Aorta (tissue), 5 donors: Measurements from ENCODE around the gene GALNTL6. TPM values are rescaled to one million over a fixed set of nuclear protein-coding genes. Genes with fewer than 3 reads are reported as not detected.
"Not testable (repeated sequence)": the region's sequence is repeated elsewhere in the genome, so short reads cannot be mapped to it uniquely, and the experiment has no call there.

Source experiments
- ATAC-seq: fragments of 200-7000 bp; cut with Tn5 transposase; one replicate; pipeline ENCODE4 v1.9.1; 2022; ENCODE audit warnings: moderate library complexity; ENCODE audit not compliant: low FRiP score
- DNase-seq, 2 donors: peaks; one replicate each; pipeline ENCODE4 v3.0.0-alpha.2; 2020
- H3K27ac ChIP-seq, 2 donors: one replicate each; pipeline ENCODE4 v1.5.1; 2013; ENCODE audit warnings: low read length in 2 of 2, mild to moderate bottlenecking in 2 of 2, moderate library complexity in 2 of 2, control low read depth in 1 of 2, inconsistent platforms in 1 of 2, low read depth in 1 of 2
- H3K27me3 ChIP-seq, 2 donors: one replicate each; pipeline ENCODE4 v1.6.1; 2013; ENCODE audit warnings: control low read depth in 1 of 2, low read length in 1 of 2, mild to moderate bottlenecking in 1 of 2, moderate library complexity in 1 of 2; ENCODE audit not compliant: insufficient read depth in 2 of 2, control insufficient read depth in 1 of 2
- H3K36me3 ChIP-seq, 2 donors: one replicate each; pipeline ENCODE4 v1.6.1; 2013; ENCODE audit warnings: control low read depth in 1 of 2, low read length in 1 of 2, mild to moderate bottlenecking in 1 of 2; ENCODE audit not compliant: insufficient read depth in 2 of 2, control insufficient read depth in 1 of 2
- H3K4me1 ChIP-seq, 2 donors: one replicate each; pipeline ENCODE4 v1.6.1; 2013; ENCODE audit warnings: low read length in 2 of 2, control low read depth in 1 of 2, mild to moderate bottlenecking in 1 of 2, moderate library complexity in 1 of 2; ENCODE audit not compliant: insufficient read depth in 2 of 2, control insufficient read depth in 1 of 2
- H3K4me3 ChIP-seq, 2 donors: one replicate each; pipeline ENCODE4 v1.5.1; 2013; ENCODE audit warnings: low read length in 2 of 2, control low read depth in 1 of 2, mild to moderate bottlenecking in 1 of 2
- H3K9me3 ChIP-seq: one replicate; pipeline ENCODE4 v1.6.1; 2013; ENCODE audit warnings: mild to moderate bottlenecking, low read length; ENCODE audit not compliant: control insufficient read depth
- WGBS, 2 donors: extraction: QIAGEN DNeasy Blood & Tissue Kit; methylation state at CpG; one replicate each; pipeline ENCODE4 v1.1.7; 2013; 5-methylcytosine and 5-hydroxymethylcytosine counted together
- intact Hi-C, 2 donors: fragments of 100-400 bp; cut with DNase I; formaldehyde crosslinking; loops; one replicate each; pipeline versions ENCODE4 v1.14.2 to v1.15.0; 2022
- polyA plus RNA-seq, 2 donors: library from polyadenylated mRNA; stranded (reverse); fragments of 200-250 nt; gene quantifications; one replicate each; pipeline ENCODE4 v1.2.3, GENCODE V29; 2013
- total RNA-seq, 2 donors: library from RNA; stranded (reverse); fragmentation: NEBNext Ultra II Directional; extraction: Animal tissue kit (Norgen Biotek cat#: 25700); gene quantifications; one replicate each; pipeline ENCODE4 v1.2.1, GENCODE V29; 2021
- donor health status: healthy with polysubstance abuse.
- donor health status: Bipolar disorder and iron deficiency.
- donor health status: DM: no; HTN: no; CAD: no.
- donor health status: DM: no; HTN: no; CAD: no.
- donor health status: DM: yes; HTN: yes; CAD: no.

The GALNTL6 gene
- total and polyA plus RNA-seq, 4 donors: 0.39 to 1.6 (median 0.46) TPM; not detected in 1

DNA sequence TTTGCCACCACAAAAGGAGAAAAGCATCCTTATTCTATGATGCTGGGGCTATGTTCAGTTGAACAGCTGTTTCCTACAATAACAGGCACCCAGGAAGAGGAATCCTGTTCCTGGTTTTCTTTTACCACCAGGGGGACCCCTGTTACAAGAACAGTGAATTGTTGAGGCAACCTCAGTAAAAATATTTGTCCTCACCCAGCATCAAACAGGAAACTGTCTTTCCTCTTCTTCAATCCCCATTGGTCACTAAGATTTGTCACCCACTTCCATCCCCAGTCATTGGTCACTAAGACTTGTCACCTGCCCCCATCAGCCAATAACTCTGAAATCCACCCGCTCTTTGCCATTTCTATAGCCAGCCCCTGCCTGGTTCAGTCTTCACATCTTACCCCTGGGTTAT, 1211.9 kb downstream of the GALNTL6 start:
- Histone ChIP-seq H3K36me3 (no peaks in the 10 kb centered on the region), H3K27me3 (no peaks in the 10 kb centered on the region), H3K4me3 (no peak overlapping the region), H3K9me3 (no peaks in the 10 kb centered on the region), H3K4me1 (no peaks in the 10 kb centered on the region), H3K27ac (no peak overlapping the region)
- WGBS, 2 donors: 99 to 100% methylated on average over 1 of the region's 1 CpG
- DNase-seq (no peak), ATAC-seq (peak; percentile 76)
- intact Hi-C loops: loop anchor here (2.0 to 10.0 kb wide), 4 partner anchors 140 to 232 kb away; partner anchors contain the start of gene GALNT7 (in 2 of the 2)

DNA sequence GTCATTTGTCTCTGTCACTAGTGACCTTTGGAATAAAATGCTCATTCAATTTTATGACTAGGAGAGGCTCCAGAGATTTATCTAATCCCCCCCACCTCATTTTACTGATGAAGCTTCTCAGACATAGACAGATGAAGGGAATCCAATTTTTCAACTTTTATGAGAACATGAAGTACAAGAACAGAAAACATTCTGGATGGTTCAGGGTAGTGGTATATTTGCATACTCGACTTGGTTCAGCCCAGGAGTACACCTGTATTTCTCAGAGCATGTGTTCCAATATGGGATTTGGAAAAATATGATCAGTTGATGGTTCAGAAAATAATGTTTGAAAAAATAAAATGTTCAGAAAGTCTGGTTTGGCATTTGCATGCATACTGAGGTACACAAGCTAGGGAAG, 1224.0 kb downstream of the GALNTL6 start:
- Histone ChIP-seq H3K27ac (no peak overlapping the region), H3K27me3 (no peaks in the 10 kb centered on the region), H3K36me3 (no peaks in the 10 kb centered on the region), H3K4me3 (no peak overlapping the region), H3K9me3 (no peaks in the 10 kb centered on the region), H3K4me1 (peaks cover 2 to 5% of the 10 kb centered on the region in 2 donors)
- intact Hi-C loops: no loop called here
- 93 to 97% methylated on average over 1 of the region's 1 CpG for WGBS, 2 donors
- no peak for DNase-seq
- no peak for ATAC-seq

DNA sequence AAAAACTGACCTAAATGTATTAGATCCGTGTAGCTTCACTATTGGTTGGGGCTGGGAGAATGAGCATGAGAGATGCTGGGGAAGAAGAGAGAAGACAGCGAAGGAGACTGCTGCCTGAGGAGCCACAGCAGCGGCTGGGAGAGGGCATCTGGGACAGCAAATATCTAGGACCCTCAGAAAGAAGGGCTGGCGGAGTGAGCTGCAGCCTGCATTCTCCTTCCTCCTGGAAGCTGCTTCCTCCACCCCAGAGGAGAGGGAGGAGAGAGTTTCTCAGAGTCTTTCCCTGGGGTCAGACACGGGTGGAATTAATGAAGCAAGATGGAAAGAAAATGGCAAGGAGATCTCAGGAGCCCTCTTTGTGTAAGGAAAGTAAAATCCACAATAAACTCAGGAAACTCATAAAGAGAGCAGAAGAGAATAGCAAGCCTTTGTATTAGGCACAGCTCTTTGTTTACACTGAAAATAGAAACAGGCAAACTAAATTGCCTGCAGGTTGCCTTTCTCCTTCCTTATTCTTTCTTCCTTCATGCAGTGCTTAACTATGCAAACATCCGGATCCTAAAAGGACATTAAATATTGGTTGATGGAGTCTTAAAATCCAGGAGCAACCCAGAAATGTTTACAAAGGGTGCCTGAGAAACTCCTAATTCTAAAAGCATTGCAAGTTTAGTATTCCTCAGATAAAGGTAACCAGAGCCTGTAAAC, 1225.1 kb downstream of the GALNTL6 start:
- WGBS, 2 donors: 84 to 85% methylated on average over 6 of the region's 6 CpGs
- H3K4me1 ChIP-seq: peaks cover 2 to 5% of the 10 kb centered on the region in 2 donors
- no peak for ATAC-seq
- H3K27me3 ChIP-seq: no peaks in the 10 kb centered on the region
- H3K9me3 ChIP-seq: no peaks in the 10 kb centered on the region
- H3K4me3 ChIP-seq: no peak overlapping the region
- intact Hi-C loops: no loop called here
- no peaks in the 10 kb centered on the region for H3K36me3 ChIP-seq
- H3K27ac ChIP-seq: no peak overlapping the region
- no peak for DNase-seq

DNA sequence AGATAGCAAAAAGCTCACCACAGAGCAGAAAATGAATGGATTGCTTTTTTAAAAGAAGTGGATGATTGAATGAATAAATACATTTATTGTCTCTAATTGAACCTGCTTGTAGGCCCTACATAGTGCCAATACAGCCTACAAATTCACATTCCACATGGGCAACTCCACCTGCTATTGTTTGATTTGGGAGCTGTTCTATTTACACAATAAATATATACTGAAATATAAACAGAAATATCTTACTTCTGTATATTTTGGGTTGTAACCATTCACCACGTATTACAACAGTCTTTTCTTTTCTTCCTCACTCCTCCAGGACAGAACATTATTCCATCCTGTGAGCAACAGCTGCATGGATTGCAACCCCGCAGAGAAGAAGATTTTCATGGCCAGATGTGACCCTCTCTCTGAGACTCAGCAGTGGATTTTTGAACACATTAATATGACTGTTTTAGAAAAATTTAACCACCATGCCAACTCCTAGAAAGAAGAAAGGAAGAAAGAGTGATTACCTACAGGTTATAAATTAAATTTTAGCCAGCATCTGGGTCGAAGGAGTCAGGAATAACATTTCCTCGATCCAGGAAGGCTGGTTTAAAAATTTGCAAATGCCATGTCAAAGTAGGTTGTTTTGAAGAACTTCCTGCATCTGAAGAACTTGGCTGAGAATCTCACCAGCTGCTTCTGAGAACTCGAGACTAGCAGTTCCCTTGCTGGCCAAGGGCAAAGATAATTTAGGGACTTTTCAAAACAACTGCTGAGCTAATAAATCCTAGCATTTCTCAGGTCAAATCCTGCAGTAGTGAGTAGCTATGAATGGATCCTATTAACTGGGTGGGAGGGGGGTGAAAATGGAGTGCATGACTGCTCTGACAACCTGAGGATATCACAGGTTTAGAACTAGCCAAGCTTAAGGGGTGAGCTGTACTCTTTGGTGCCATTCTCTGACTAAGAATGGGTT, 1226.7 kb downstream of the GALNTL6 start:
- Histone ChIP-seq H3K27me3 (no peaks in the 10 kb centered on the region), H3K36me3 (no peaks in the 10 kb centered on the region), H3K4me1 (peaks cover 2 to 5% of the 10 kb centered on the region in 2 donors), H3K4me3 (no peak overlapping the region), H3K27ac (no peak overlapping the region), H3K9me3 (no peaks in the 10 kb centered on the region)
- WGBS, 2 donors: 1 to 7% methylated on average over 5 of the region's 5 CpGs
- no peak for DNase-seq
- intact Hi-C loops: no loop called here
- peak; percentile 38 for ATAC-seq

DNA sequence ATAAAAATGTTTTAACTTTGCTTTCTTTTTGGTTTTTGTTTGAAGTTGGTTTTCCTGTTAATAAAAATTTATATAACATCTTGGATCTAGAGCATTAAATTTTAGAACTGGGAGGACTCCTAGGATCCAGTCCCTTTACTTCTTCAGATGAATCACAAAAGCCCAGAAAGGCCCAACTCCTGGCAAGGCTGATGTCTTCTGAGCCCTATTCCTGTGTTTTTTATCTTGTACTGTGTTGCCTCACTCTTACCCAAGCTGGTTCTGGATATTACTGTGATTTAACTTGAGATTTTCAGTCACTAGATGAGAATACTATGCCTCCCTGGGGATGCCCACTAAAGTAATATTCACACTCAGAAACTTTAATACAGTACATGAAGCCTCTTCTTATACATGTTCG, 1228.3 kb downstream of the GALNTL6 start:
- H3K4me3 ChIP-seq: no peak overlapping the region
- no peak for ATAC-seq
- no peak overlapping the region for H3K27ac ChIP-seq
- no peak for DNase-seq
- H3K27me3 ChIP-seq: no peaks in the 10 kb centered on the region
- intact Hi-C loops: no loop called here
- H3K9me3 ChIP-seq: no peaks in the 10 kb centered on the region
- 89 to 95% methylated on average over 1 of the region's 1 CpG for WGBS, 2 donors
- no peaks in the 10 kb centered on the region for H3K36me3 ChIP-seq
- H3K4me1 ChIP-seq: peaks cover 2 to 5% of the 10 kb centered on the region in 2 donors

DNA sequence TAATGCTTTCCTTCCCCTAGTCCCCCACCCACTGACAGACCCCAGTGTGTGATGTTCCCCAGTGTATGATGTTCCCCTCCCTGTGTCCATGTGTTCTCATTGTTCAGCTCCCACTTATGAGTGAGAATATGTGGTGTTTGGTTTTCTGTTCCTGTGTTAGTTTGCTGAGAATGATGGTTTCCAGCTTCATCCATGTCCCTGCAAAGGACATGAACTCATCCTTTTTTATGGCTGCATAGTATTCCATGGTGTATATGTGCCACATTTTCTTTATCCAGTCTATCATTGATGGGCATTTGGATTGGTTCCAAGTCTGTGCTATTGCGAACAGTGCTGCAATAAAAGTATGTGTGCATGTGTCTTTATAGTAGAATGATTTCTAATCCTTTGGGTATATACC, 1228.9 kb downstream of the GALNTL6 start:
- H3K27me3 ChIP-seq, DNase-seq, ATAC-seq, H3K27ac ChIP-seq, H3K4me3 ChIP-seq, H3K36me3 ChIP-seq, H3K9me3 ChIP-seq, intact Hi-C loops, H3K4me1 ChIP-seq: not testable (repeated sequence)
- WGBS, 2 donors: 98 to 100% methylated on average over 1 of the region's 1 CpG

DNA sequence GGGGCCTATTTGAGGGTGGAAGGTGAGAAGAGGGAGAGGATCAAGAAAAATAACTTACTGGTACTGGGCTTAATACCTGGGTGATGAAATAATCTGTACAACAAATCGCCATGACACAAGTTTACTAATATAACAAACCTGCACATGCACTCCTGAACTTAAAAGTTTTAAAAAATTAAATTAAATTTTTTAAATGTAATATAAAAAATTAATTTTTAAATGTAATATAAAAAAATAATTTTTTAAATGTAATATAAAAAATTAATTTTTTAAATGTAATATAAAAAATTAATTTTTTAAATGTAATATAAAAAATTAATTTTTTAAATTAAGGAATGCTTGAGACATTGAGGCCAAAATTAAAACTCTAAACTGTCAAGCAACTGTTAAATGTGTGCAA, 1231.1 kb downstream of the GALNTL6 start:
- intact Hi-C loops: no loop called here
- DNase-seq (no peak), ATAC-seq (no peak)
- Histone ChIP-seq H3K27ac (no peak overlapping the region), H3K36me3 (no peaks in the 10 kb centered on the region), H3K27me3 (no peaks in the 10 kb centered on the region), H3K4me1 (peaks cover 2 to 5% of the 10 kb centered on the region in 2 donors), H3K4me3 (no peak overlapping the region), H3K9me3 (no peaks in the 10 kb centered on the region)
- WGBS, 2 donors: 95 to 97% methylated on average over 1 of the region's 1 CpG

DNA sequence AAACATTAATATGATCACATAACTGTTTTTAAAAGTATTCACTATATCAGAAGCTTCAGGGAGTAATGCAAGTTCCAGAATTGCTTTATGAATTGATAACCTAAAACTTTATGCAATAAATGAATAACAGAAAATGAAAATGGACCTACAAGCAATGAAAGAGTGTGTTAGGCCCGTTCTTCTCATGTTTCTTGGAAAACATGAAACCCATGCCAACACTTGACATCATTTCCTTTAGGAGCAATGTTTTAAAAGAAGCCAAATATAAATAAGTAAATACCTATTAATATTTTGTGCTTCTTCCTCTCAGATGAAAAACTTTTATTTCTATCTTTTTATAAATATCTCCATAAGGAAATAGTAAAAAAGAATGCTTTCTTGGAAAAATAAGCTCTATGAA, 1232.4 kb downstream of the GALNTL6 start:
- Histone ChIP-seq H3K9me3 (no peaks in the 10 kb centered on the region), H3K36me3 (no peaks in the 10 kb centered on the region), H3K27me3 (no peaks in the 10 kb centered on the region), H3K4me1 (no peaks in the 10 kb centered on the region), H3K27ac (no peak overlapping the region), H3K4me3 (no peak overlapping the region)
- DNase-seq (no peak), ATAC-seq (no peak)
- intact Hi-C loops: no loop called here
- WGBS, 2 donors: 21 to 30% methylated on average over 1 of the region's 1 CpG
